Fibroblast of skin of right quadriceps (primary cell): ENCODE data around the gene MYO1E.
A peak's percentile ranks its signal among the peaks of the same experiment; 100 is the strongest.

ENCODE experiments used
- DNase-seq: peaks from one replicate; pipeline ENCODE4 v3.0.0-alpha.2; 2013

Gene MYO1E

DNA sequence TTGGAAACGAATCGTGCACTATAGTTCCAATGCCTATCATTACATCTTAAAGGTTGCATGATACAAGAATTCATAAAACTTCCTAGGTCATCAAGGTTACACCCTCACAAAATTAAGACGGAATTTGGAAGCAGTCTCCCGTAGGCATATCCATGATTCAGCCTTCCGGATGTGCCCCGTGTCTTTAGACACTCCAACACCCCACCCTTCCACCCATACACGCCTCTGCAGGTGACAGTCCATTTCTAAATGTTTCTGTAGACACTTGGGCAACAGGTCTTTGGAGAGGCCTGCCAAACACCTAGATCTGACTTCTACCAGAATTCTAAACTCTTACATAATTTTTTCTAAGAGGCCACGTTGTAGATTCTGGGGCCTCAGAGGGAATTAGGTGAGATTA lies 116.2 kb downstream of the MYO1E start:
- DNase-seq, result no peak

DNA sequence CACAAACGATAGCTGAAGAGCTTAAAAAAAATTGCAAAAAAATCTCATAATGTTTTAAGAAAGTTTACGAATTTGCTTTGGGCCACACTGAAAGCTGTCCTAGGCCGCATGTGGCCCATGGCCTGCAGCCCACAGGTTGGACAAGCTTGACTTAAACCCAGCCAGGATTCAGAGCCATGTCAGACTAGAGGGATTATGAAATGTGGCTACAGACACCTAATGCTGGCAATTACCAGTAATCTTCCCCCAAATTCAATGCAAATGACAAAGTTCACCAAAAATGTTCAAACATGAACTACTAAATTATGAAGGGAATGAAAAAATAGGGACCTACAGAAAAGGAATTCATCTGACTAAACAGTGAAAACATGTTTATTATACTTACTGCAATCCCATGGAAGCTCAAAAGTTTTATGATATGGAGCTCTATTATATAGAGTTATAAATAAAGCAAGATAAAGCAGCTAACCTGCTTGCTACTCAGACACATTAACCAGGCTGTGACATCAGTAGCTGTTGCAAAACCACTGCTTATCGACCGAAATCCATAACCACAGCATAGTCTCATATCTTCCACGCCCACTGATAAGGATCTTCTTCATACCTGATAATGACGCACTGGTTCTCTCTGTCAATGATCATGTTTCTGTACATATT lies 116.9 kb downstream of the MYO1E start:
- DNase-seq, result no peak

DNA sequence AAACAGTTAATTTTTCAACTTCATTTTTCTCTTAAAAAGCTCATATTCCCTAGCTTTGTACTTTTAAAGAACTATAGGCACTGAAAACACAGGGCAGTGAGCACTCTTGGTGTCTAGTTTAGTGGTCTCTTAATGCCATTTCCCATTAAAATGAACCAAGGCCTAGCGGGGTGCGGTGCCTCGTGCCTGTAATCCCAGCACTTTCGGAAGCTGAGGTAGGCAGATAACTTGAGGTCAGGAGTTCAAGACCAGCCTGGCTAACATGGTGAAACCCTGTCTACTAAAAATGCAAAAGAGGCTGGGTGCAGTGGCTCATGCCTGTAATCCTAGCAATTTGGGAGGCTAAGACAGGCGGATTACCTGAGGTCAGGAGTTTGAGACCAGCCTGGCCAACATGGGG lies 120.5 kb downstream of the MYO1E start:
- no peak for DNase-seq

DNA sequence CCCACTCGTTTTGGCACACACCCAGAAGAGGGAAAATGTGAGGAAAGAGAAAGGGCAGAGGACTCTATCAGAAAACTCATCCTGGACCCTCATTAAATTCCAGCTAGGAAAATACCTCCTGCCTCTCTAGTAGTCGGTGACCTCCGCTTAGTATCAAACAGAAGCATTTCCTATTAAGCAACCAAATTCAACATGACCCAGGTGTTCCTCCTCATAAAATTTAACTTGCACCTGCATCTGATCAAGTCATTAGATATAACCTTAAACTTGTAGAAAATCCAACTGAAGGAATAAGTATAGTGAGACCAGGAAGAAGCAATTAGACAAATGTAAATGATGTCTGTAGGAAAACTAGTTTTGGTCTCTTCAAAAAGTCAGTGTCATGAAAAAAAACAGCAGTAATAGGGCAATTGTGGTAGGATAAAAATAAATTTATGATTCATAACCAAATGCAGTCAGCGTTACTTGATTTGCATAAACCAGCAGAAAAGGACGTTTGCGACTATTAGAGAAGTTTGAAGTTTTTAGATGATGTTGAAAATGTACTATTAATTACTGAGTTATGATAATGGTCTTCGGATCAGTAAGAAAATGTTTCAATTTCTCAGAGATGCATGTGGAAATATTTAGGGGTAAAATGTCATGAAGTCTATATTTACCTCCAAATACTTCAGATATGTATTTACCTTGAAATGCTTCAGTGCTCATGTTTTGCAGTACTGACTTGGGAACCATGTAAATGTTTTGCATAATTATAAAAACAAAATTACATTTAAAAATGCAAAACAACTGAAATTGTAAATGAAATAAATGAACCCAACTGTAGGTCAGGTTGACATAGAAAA lies 121.4 kb downstream of the MYO1E start:
- no peak for DNase-seq

DNA sequence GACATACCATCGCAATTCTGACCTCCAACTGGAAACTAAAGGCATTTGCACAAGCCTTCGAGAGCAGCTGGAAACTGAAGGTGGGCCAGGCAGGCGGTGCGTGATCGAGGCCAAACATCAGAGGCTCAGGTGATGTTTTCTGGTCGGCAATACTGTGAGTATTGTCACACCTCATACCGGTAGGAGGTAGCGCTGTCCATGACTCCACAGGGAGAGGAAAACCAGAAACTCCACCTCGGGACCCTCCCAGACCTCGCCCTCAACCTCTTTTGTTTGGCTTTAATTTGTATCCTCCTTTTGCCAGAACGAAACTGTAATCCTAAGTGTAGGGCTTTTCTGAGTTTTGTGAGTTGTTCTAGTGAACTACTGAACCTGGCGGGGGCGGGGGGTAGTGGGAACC lies 122.4 kb downstream of the MYO1E start:
- no peak for DNase-seq

DNA sequence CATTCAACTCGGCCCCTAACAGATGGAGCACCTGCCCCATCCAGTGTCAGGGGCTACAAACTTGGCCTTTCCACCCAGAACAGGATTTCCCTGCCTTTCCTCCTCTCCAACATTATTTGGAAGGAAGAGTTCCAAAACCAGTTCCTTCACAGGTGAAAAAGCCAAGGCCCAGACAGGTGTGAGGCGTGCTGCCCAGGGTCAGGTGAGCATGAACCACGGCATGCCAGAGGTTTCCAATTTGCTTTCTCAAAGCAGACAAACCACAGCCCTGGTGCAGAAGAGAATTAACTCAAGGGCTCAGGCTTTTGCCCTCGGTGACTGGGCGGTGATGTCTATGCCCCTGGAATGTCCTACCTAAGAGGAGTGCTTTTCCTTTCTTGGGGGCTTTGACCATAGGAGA lies 122.9 kb downstream of the MYO1E start:
- DNase-seq, result no peak

DNA sequence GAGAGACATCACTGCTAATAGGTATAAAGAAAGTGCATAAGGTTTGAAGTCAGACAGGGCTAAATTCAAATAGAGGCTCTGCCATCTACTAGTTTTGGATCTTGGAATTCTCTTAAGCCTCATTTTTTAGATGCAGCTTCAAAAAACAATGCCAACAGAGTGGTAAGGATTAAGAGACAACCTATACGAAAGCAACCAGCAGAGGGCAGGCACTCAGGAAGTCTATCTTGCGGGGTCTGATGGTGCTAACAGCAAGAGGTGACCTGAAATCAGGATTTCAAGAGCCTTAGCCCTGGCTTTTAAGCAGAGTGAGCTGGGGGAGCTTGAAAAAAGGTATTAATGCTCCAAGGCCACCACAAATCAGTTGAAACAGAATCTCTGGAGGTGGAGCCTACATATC lies 125.3 kb downstream of the MYO1E start:
- peak; percentile 68 for DNase-seq

DNA sequence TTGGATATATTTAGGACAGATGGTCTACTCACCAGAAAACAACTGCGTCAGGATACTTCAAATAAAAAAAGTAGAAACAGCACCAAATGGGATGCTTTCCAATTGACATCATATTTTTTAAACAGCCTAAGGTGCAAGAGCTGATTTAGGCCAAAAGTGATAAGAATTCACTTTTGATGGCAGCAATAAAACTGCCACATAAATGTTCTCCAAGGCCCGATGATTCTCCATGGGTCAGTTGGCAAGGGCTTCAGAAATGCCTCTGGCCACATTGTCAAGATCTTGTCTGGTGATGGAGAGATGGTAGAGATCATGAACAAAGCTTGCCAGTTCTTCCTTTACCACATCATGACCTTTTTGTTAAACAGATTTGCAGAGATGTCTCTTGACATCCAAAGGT lies 127.1 kb downstream of the MYO1E start:
- DNase-seq, result no peak

DNA sequence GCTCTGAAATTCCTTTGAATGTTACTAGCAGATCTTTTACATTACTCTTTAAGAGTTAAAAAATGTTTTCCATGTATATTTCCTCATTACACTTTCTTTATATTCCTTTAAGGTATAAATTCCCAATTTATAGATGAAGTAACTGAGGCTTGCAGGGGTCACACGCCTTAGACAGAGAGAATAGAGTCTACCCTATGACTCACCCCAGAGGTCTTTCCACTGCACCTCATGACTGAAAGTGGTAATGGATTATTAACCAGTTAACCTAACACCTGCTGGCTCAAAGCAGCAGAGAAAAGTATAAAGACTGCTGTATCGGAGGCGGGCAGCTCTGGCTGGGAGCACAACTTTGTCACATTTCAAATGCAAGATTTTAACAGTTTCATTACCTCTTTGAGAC lies 128.3 kb downstream of the MYO1E start:
- DNase-seq, result no peak

DNA sequence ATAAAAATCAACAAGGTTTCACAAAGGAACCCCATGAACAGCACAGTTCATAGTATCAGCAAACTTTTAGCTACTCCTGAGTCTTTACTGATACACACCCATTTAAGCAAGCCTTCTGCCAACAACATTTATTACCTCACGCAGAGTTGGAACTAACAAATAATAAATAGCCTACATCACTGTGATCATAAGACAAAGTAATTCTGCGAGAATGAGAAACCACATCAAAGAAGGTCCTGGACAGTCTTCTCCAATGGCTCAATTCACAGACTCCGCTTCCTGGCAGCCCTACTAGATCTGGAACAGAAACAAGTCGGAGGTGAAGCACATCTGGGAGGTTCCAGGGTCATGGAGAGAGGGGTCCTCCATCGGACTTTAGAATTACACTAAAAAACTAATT lies 129.0 kb downstream of the MYO1E start:
- no peak for DNase-seq

DNA sequence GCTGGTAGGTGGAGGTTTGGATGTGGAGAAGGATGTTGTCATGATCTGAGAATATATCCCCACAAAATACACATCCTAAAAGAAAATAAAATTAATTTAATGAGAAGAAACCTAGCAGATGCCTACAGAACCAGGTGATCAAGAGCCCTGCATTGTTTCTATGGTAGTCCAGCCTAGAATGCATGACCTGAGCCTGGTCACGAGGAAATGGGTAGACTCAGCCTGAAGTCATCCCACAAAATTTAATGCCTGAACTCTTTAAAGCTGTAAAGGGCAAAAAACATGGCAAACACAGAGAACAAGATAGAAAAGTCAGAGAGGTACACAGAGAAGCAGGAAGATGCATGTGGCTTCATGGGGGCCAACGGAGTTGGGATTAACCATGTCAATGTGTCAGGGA lies 130.0 kb downstream of the MYO1E start:
- DNase-seq, result no peak

DNA sequence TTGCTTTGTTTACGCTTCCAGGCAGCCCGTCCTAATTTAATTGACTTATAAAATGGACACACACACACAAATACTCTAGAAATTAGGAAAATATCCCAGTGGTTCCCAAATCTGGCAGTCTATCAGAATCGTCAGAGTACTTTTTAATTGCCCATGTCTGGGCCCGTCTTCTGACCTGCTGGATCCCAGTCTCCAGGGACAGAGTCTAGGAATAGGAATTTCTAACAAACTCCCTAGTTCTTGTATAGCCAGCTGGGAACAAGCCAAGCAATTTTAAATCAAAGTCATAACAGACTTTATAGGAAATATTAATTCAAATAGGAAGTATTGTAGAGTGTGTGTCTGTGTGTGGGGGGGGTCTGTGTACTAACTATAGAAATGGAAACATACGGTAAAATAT lies 132.6 kb downstream of the MYO1E start:
- DNase-seq, result no peak

DNA sequence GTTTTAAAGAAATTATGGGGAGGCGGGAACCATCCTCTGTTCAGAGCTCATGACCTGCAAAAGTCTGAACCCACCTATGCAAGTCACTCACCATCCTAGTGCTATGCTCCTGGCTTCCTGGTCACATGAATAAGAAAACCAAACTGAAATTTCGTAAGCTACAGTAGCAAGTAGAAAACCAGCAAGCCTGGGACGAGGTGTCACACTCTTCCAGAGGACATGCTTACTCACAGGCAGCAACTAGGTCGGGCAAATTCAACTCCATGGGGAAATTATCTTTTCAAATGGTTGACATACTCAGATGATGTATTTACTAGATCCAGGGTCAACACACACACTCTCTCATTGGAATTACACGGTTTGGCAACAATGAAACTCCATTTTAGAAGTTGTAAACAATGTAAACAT lies 134.7 kb downstream of the MYO1E start:
- DNase-seq, result peak; percentile 8

DNA sequence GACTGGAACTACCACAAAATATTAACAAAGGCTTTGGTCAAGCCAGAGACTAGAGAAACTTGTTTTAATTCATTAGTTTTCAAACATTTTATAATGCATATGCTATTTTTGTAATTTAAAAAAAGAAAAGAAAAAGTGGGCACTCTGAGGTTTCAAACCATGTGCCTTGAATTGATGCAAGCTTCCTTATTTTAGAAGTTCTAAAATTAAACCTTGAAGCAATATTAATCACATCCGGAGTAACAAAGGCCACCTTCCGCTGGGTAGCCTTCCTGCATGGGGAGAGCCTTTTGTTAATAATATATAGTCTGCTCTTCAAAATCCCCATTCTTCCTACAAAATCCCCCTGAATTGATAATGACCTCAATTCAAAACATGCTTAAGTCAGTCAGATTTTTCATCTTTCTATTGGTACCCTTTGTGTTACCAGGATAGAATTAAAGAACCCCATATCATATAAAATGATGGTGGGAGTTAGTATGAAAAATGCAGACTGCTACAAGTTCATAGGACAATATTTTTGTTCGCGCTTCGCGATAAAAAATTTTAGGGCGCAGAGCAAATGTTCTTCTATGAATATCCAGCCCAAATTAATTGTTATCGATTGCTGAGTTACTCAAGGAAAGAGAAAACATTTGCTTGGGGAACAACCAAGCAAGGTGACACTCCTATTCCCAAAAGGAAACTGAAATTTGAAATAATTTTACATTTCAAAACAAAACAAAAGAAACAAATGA lies 135.4 kb downstream of the MYO1E start:
- DNase-seq, result no peak

DNA sequence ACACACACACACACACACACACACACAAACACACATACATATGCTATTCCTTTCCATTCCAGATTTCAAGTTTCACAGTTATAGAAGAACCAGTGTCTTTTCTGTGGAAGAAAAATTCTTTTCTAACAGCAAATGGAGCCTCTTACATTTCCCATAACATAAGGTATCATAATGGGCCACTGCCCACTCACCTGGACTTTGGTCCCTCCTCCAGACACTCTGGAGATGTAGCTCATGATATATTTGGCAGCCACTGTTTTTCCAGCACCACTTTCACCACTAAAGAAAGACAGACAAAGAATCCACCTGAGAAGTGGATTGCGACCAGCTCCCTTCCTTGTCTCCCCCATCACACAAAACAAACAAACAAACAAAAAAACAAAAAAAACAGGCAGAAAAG lies 136.3 kb downstream of the MYO1E start:
- no peak for DNase-seq

DNA sequence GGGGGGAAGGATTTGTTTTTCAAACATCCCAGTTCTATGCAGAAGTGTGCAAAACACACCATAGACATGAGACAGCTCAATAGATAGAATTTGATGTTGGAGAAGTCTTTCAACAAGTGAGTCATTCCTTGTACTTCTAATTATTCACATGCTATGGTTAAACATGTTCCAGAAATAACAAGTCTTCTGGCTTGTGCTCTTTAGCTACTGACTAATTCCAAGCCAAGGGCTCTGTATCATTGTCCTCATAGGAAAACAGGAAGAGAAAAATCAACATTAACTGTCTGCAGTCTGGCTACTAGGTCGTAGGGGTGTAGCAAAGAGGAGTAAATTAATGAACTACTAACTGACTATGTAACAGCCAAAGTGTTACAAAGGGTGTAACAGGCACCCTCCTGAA lies 140.2 kb downstream of the MYO1E start:
- DNase-seq, result peak; percentile 90

DNA sequence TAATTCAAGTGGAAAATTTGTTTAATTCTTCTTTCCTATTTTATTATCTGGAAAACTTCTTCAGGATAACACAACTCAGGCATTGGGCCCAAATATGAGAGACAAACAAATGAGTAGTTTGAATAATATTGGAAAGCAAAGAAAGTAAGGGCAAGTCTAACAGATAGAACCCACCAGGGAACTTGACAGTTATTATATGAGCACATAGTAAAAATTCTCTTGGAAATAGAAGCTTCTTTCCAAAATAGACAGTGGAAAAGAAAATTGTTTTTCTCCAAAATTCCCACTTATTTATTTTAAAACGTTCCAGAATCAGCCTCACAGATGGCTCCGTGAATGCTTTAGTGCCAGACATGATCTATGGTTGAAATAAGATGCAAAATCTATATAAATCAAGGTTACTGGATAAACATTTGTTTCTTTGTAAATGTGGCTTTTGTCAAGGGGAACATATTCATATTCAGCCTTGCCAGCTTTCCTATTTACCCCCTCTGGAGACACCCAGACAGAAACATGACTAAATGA lies 142.1 kb downstream of the MYO1E start:
- no peak for DNase-seq

DNA sequence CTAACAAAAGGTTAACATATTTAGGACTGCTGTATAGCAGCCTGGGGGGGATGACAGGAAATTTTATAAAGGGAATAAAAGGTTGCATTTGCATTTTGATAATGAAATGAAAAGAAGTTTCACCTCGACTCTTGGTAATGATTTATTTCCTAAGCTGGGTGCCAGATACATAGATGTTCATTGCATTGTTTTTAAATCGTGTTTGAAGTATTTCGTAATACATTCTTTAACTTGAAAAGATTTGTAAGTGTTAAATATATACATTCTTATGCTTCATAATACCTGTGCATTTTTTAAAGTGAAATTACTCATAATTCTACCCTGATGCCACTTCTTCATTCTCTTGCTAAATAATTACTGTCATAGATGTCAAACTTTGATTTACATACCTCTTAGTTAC lies 143.2 kb downstream of the MYO1E start:
- DNase-seq, result no peak

DNA sequence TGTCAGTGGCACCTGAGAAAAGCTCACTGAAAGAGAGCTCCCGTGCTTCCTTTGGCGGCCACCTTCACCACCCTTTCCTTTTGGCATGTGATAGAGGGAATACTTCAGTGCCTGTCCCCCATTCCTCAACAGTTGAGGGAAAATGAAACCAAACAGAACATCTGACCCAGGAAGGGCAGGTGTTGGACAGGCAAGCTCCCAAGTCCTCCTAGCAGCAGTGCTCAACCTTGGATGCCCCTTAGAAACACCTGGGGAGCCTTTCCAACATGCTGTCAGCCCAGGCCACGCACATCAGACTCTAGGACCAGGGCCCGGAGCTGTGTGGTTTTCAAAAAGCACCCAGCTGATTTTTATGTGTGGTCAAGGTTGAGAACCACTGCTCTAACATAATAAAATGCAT lies 143.7 kb downstream of the MYO1E start:
- DNase-seq, result no peak

DNA sequence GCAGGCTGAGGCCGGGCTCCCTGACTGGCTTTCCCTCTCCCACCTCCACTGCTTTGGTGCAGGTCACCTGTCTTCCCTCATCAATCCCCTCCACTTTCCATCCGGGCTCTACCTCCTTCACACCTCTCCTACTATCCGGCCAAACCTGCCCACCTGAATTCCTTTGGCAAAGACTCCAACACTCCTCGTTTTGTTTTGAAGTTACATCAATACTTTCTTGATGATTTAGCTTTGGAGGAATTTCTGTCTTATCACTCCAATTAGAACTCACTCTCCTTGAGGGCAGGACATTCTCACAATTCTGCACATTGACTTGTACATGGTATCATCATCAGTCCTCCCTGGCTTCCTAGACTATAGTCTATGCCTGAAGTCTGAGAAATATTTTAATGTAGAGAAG lies 145.7 kb downstream of the MYO1E start:
- no peak for DNase-seq

DNA sequence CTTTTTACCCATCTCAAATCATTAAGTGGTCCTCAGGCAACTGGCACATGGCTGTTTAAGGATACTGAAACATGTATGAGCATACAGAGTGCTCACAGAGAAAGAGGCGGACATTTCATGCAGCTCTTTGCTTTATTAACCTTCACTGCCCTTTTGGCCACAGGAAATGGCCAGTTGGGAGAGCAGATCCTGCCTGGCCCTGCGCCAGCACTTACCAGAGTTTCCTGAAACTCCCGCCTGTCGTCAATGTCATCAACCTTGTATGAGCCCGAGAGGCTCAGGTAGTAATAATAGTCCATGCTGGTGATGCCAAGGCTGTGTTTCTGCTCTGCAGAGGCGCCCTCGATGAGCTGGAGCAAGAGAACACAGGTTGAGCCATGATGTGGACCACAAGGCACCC lies 148.2 kb downstream of the MYO1E start:
- no peak for DNase-seq

DNA sequence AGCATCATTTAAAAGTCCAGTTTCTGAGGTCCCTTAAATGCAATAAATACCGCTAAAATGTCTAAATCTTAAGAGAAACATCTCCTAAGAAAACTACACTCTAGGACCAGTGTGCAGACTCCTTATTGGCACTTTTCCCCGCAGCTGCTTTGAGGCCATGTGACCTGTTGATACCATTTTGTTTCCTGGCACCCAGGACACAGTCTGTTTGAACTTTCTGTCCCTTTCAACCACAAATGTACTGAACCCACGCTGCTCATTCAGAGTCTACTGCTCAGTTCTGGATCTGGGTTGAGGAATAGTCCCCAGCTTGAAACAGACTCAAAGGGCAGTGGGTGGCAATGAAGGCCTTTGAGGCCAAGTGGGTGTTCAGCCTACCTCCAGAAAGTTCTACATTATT lies 148.9 kb downstream of the MYO1E start:
- DNase-seq, result no peak

DNA sequence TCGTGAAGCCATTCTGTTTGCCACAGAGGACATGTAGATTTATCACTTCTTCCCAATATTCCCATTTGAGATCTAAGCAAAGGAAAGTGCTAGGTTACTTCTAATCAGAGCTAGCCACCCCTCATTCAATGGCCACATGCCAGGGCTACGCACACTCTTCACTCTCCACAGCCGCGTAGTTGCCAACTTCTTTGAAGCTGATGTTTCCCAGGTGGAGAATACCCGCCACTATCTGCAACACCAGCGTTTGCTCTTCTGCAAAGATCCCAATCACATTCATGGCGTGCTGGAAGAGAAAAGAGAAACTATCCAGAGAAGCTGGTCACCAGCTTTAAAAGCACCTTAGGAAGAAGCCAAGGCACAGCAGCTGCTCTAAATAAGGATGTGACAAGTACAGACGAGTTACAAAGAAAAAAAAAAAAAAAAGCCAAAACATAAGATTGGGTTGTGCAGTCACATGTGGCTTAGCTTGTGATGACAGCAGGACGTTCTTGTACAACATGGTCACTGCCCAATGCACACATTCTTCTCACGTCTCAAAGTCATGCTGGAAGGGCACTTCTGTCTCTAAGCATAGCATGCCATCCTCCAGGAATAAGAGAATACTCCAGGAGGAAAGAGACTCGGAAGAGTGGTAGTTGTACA lies 149.6 kb downstream of the MYO1E start:
- DNase-seq, result no peak
